Coronary artery (tissue), 2 donors: ENCODE data around the gene BAD.

ENCODE experiments used
- DNase-seq: peaks from one replicate; pipeline ENCODE4 v3.0.0-alpha.2; 2017; ENCODE audit warnings: low spot score
- H3K27ac ChIP-seq, 2 donors: fragments of 200-600 bp; sonication (generic); one replicate each; pipeline ENCODE4 v1.5.1; 2016 to 2019
- H3K4me3 ChIP-seq: fragments of 200-600 bp; sonication (generic); 2 replicates; pipeline ENCODE4 v1.5.1; 2016; ENCODE audit warnings: mild to moderate bottlenecking, moderate library complexity
- CTCF ChIP-seq: fragments of 200-600 bp; sonication (generic); IDR thresholded peaks from one replicate; pipeline ENCODE4 v1.5.1; 2019; ENCODE audit warnings: antibody characterized with exemption

The BAD gene

GRCh38 chr11:64244966-64245365 is 39.5 kb downstream of the BAD start:
- no peak for TF ChIP-seq CTCF
- DNase-seq: no peak
- H3K4me3 ChIP-seq: peak overlapping the region; percentile 81
- H3K27ac ChIP-seq: peak overlapping the region; percentile 87 to 95

- TF ChIP-seq CTCF: no peak
- Histone ChIP-seq H3K27ac (no peak overlapping the region), H3K4me3 (no peak overlapping the region)
- no peak for DNase-seq
These were observed 40.4 kb downstream of the BAD start for GRCh38 chr11:64244107-64244506.

GRCh38 chr11:64243236-64243854 is 41.1 kb downstream of the BAD start:
- DNase-seq: no peak
- H3K27ac ChIP-seq: peak overlapping the region in 1 of 2 donors; percentile 100
- peak overlapping the region; percentile 96 for H3K4me3 ChIP-seq
- no peak for TF ChIP-seq CTCF

GRCh38 chr11:64241491-64242374 is 42.7 kb downstream of the BAD start:
- H3K27ac ChIP-seq: peak overlapping the region; percentile 93 to 100
- DNase-seq: no peak
- H3K4me3 ChIP-seq: peak overlapping the region; percentile 96
- TF ChIP-seq CTCF: no peak

- peak overlapping the region; percentile 100 for H3K27ac ChIP-seq
- peak; percentile 100 for DNase-seq
- TF ChIP-seq CTCF: no peak
- peak overlapping the region; percentile 96 for H3K4me3 ChIP-seq
These were observed 43.3 kb downstream of the BAD start for GRCh38 chr11:64241241-64241490.

- peak within 1 kb of the TSS; percentile 96 for H3K4me3 ChIP-seq
- no peak for TF ChIP-seq CTCF
- peak; percentile 99 for DNase-seq
- peak within 1 kb of the TSS; percentile 100 for H3K27ac ChIP-seq
These were observed 43.8 kb downstream of the BAD start, which contains the start of gene FKBP2 for GRCh38 chr11:64240435-64241240. FKBP2 (plus strand) TSS chr11:64241095; CDS start chr11:64242388, 1,293 bp downstream.
